OCI-LY7 (cell line): Measurements from ENCODE around the gene AFF3. TPM values are rescaled to one million over a fixed set of nuclear protein-coding genes. Genes with fewer than 3 reads are reported as not detected.

ENCODE experiments used
- BruUV-seq: library from RNA; stranded (reverse); fragments of 400-500 nt; replicated peaks from 2 replicates; lab custom pipeline; 2021; lab: Mats Ljungman, UMichigan
- CTCF ChIA-PET: fragments of 300-600 bp; sonication (Branson Sonifier 250); formaldehyde crosslinking; loops from one replicate; lab custom pipeline; 2022; ENCODE audit warnings: antibody characterized with exemption; ENCODE audit not compliant: unreplicated experiment; lab: Charles Lee
- POLR2A ChIA-PET: fragments of 300-600 bp; sonication (Branson Sonifier 250); formaldehyde crosslinking; loops from one replicate; lab custom pipeline; 2022; ENCODE audit warnings: antibody characterized with exemption; lab: Charles Lee
- DNase-seq: peaks from one replicate; pipeline ENCODE4 v3.0.0-alpha.2; 2015; ENCODE audit warnings: low spot score
- H2AFZ ChIP-seq: fragments of 200-600 bp; sonication (generic), shearing (Covaris generic); 2 replicates; pipeline ENCODE4 v1.6.1; 2014; ENCODE audit warnings: mild to moderate bottlenecking, antibody characterized with exemption, low read length, moderate library complexity
- H3K27ac ChIP-seq: fragments of 200-600 bp; sonication (generic); 2 replicates; pipeline ENCODE4 v1.5.1; 2014; ENCODE audit warnings: mixed run types, low read depth, mild to moderate bottlenecking, moderate library complexity, low read length, inconsistent platforms; ENCODE audit not compliant: poor library complexity, severe bottlenecking
- H3K36me3 ChIP-seq: fragments of 200-600 bp; sonication (generic); 2 replicates; pipeline ENCODE4 v1.6.1; 2014; ENCODE audit warnings: mild to moderate bottlenecking, antibody characterized with exemption, low read length, moderate library complexity, mixed read lengths; ENCODE audit not compliant: insufficient read depth
- H3K4me1 ChIP-seq: fragments of 200-600 bp; sonication (generic); 2 replicates; pipeline ENCODE4 v1.5.1; 2014; ENCODE audit warnings: mild to moderate bottlenecking, low read length; ENCODE audit not compliant: insufficient read depth, poor library complexity, severe bottlenecking
- H3K4me2 ChIP-seq: fragments of 200-600 bp; sonication (generic); 2 replicates; pipeline ENCODE4 v1.6.1; 2014; ENCODE audit warnings: mild to moderate bottlenecking, low read length
- H3K4me3 ChIP-seq: fragments of 200-600 bp; sonication (generic); 2 replicates; pipeline ENCODE4 v1.5.1; 2014; ENCODE audit warnings: mild to moderate bottlenecking, low read depth, low read length; ENCODE audit not compliant: poor library complexity, severe bottlenecking
- H3K79me2 ChIP-seq: fragments of 200-600 bp; sonication (generic); 2 replicates; pipeline ENCODE4 v1.6.1; 2016; ENCODE audit warnings: low read depth, mild to moderate bottlenecking, low read length, moderate library complexity, mixed read lengths; ENCODE audit not compliant: insufficient read depth
- H3K9me2 ChIP-seq: fragments of 200-600 bp; sonication (generic); 2 replicates; pipeline ENCODE4 v1.6.1; 2016; ENCODE audit warnings: mild to moderate bottlenecking, low read length, mixed read lengths; ENCODE audit not compliant: insufficient read depth
- H3K9me3 ChIP-seq: fragments of 200-600 bp; sonication (generic); 2 replicates; pipeline ENCODE4 v1.6.1; 2014; ENCODE audit warnings: mild to moderate bottlenecking, mixed run types, low read length, mixed read lengths
- H4K20me1 ChIP-seq: fragments of 200-600 bp; sonication (generic); 2 replicates; pipeline ENCODE4 v1.6.1; 2014; ENCODE audit warnings: mild to moderate bottlenecking, antibody characterized with exemption, low read length, moderate library complexity, mixed read lengths; ENCODE audit not compliant: insufficient read depth
- EZH2phosphoT487 ChIP-seq: fragments of 200-600 bp; sonication (generic); IDR thresholded peaks from 2 replicates; pipeline ENCODE4 v1.6.1; 2018; ENCODE audit warnings: low read depth, borderline replicate concordance, mild to moderate bottlenecking, mixed run types, antibody characterized with exemption, low read length, moderate library complexity, mixed read lengths
- intact Hi-C: fragments of 100-400 bp; cut with micrococcal nuclease; formaldehyde crosslinking; loops from one replicate; pipeline ENCODE4 v1.10.0; 2022; ENCODE audit not compliant: unreplicated experiment
- total RNA-seq, 2 experiments: library from RNA; depleted of rRNA in 1 of 2; stranded (reverse); fragments of >200 nt in 1 of 2; shearing (Covaris generic) in 1 of 2; gene quantifications; 2 replicates each; pipeline ENCODE4 v1.2.3, GENCODE V29; 2014 to 2022
- TF ChIP-seq, protein P1 (sequence below): fragments of 200-600 bp; sonication (generic); conservative IDR thresholded peaks from 2 replicates; pipeline ENCODE4 v1.5.1; 2014; ENCODE audit warnings: mild to moderate bottlenecking, antibody characterized with exemption, low read length, moderate library complexity, mixed read lengths

The AFF3 gene
- total RNA-seq, 2 experiments from 2014 or later, result 131 to 133 TPM

DNA sequence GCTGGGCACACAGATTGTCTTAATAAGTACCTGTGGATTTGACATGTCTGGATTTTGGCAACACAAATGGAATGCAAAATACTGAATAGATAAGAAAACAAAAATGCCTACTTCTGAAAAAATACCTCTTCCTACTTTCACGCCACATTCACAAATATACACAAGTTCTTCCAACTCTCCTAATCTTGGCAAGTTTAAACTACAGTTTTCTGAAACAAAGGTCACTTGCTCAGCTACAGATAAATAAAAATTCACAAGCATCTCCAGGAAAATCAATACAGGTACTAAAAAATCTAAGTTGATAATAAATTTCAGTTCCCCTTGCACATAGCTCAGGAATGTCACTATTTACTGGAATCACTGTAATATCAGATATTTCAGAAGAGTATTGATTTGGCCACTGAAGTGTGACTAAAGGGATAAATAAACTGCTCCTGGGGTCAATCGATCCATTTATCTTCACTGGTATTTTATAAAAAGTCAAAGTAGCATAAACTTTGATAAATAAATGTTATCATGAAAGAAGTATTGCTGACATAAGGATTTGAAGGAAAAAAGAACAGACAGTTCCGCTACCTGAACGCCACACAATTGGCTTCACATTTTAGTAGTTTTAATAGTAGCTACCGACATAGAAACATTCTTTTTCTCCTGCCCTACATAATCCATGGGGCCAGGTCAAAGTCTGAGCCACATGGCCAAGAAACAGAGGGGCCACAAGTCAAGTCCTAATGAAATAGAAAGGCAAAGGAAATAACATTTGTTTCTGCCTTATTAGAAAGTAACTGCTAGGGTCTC lies 243.1 kb downstream of the AFF3 start:
- no peaks in the 10 kb centered on the region for H4K20me1 ChIP-seq
- H3K4me3 ChIP-seq, result no peak overlapping the region
- intact Hi-C loops, result no loop called here
- no TSS peak for BruUV-seq
- H3K9me2 ChIP-seq, result no peaks in the 10 kb centered on the region
- no peak overlapping the region for H3K27ac ChIP-seq
- H3K4me2 ChIP-seq, result no peak overlapping the region
- H3K9me3 ChIP-seq, result no peaks in the 10 kb centered on the region
- peaks cover 19% of the 10 kb centered on the region for H3K36me3 ChIP-seq
- TF ChIP-seq, protein P1, sequence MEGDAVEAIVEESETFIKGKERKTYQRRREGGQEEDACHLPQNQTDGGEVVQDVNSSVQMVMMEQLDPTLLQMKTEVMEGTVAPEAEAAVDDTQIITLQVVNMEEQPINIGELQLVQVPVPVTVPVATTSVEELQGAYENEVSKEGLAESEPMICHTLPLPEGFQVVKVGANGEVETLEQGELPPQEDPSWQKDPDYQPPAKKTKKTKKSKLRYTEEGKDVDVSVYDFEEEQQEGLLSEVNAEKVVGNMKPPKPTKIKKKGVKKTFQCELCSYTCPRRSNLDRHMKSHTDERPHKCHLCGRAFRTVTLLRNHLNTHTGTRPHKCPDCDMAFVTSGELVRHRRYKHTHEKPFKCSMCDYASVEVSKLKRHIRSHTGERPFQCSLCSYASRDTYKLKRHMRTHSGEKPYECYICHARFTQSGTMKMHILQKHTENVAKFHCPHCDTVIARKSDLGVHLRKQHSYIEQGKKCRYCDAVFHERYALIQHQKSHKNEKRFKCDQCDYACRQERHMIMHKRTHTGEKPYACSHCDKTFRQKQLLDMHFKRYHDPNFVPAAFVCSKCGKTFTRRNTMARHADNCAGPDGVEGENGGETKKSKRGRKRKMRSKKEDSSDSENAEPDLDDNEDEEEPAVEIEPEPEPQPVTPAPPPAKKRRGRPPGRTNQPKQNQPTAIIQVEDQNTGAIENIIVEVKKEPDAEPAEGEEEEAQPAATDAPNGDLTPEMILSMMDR, result no peak
- TF ChIP-seq EZH2phosphoT487, result no peak
- ChIA-PET POLR2A (interaction anchor here (0.8 to 1.7 kb wide), 2 partner anchors 7 to 11 kb away, joined by 3 read pairs; no protein-coding TSS in a partner anchor), CTCF (no interaction called here)
- H2AFZ ChIP-seq, result no peak overlapping the region
- H3K79me2 ChIP-seq, result no peaks in the 10 kb centered on the region
- H3K4me1 ChIP-seq, result no peaks in the 10 kb centered on the region
- DNase-seq, result no peak

DNA sequence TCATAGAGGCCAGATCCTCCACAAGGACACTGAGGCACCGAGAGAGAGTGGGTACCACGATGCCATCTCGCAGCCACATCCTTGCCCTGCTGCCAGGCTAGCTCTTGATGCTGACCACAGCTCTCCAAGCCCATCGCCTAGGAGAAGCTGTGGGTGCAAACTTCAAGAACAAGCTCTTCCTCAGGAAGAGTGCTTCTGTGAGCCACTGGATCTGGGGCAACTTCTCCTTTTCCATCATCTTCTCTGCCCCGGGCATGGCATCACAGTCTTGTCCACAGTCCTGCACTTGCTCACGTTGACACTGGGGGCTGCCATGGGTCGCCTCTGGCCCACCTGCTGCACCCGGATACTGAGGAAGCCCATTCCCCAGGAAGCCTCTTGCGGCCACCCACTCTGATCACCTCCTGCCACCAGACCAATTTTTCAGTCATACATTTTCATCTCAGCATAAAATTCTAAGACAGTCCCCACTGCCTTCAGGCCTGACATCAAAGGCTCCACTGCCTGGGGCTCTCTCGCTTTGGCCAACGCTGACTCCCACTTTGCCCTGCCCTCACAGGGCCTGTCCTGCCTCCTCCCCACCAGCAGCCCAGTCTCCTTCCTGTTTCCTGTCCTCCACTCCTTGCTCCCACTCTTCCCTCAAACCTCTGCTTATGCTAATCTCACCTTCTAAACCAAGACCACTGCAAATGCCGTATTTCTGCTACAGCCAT lies 243.9 kb downstream of the AFF3 start:
- intact Hi-C loops, result no loop called here
- no TSS peak for BruUV-seq
- CTCF ChIA-PET, result no interaction called here

More for the DNA sequence above, 243.9 kb downstream of the AFF3 start:
- DNase-seq, result no peak
- Histone ChIP-seq H3K4me3 (no peak overlapping the region), H3K9me3 (no peaks in the 10 kb centered on the region), H4K20me1 (no peaks in the 10 kb centered on the region), H3K79me2 (no peaks in the 10 kb centered on the region), H2AFZ (no peak overlapping the region), H3K4me2 (no peak overlapping the region), H3K4me1 (no peaks in the 10 kb centered on the region), H3K36me3 (peaks cover 19% of the 10 kb centered on the region), H3K9me2 (no peaks in the 10 kb centered on the region), H3K27ac (no peak overlapping the region)
- POLR2A ChIA-PET, result interaction anchor here (1.7 kb wide), 1 partner anchor 11 kb away, joined by 3 read pairs; no protein-coding TSS in a partner anchor
- no peak for TF ChIP-seq EZH2phosphoT487
- TF ChIP-seq, protein P1, result no peak
